PC-9 (cell line): ENCODE measurements around the gene PROS1. TPM values are rescaled to one million over a fixed set of nuclear protein-coding genes. Genes with fewer than 3 reads are reported as not detected.

Experiments
- Bru-seq: library from RNA; stranded (reverse); fragments of 400-500 nt; gene quantifications from one replicate; lab custom pipeline; 2021; lab: Mats Ljungman, UMichigan
- BruChase-seq, 2 experiments: library from RNA; stranded (reverse); fragments of 400-500 nt; gene quantifications; one replicate each; lab custom pipeline; 2021; lab: Mats Ljungman, UMichigan
- BruUV-seq: library from RNA; stranded (reverse); fragments of 400-500 nt; replicated peaks from 2 replicates; lab custom pipeline; 2021; lab: Mats Ljungman, UMichigan
- CTCF ChIA-PET: fragments of 300-600 bp; sonication (Branson Sonifier 250); formaldehyde crosslinking; loops from one replicate; lab custom pipeline; 2022; ENCODE audit warnings: antibody characterized with exemption; lab: Charles Lee
- POLR2A ChIA-PET: fragments of 300-600 bp; sonication (Branson Sonifier 250); formaldehyde crosslinking; loops from one replicate; lab custom pipeline; 2022; ENCODE audit warnings: antibody characterized with exemption; ENCODE audit not compliant: unreplicated experiment; lab: Charles Lee
- DNase-seq, 2 experiments: peaks; one replicate each; pipeline versions ENCODE4 v3.0.0 to v3.0.0-alpha.2; 2015 to 2022; ENCODE audit warnings: mixed read lengths in 1 of 2
- H2AFZ ChIP-seq: fragments of 200-600 bp; sonication (generic); 2 replicates; pipeline ENCODE4 v1.8.1; 2017; ENCODE audit warnings: antibody characterized with exemption
- H3F3A ChIP-seq: fragments of 200-600 bp; sonication (generic); 2 replicates; pipeline ENCODE4 v1.8.1; 2017; ENCODE audit warnings: antibody characterized with exemption, mild to moderate bottlenecking, low read depth; ENCODE audit not compliant: insufficient read depth
- H3K27ac ChIP-seq: fragments of 200-600 bp; sonication (generic); 2 replicates; pipeline ENCODE4 v1.6.1; 2016; ENCODE audit warnings: mixed run types
- H3K27me3 ChIP-seq: fragments of 200-600 bp; sonication (generic); 2 replicates; pipeline ENCODE4 v1.6.1; 2016; ENCODE audit warnings: low read depth, mixed run types; ENCODE audit not compliant: insufficient read depth
- H3K36me3 ChIP-seq: fragments of 200-600 bp; sonication (generic); 2 replicates; pipeline ENCODE4 v1.6.1; 2016; ENCODE audit warnings: low read depth, mixed run types
- H3K4me1 ChIP-seq: fragments of 200-600 bp; sonication (generic); replicated peaks from 2 replicates; pipeline ENCODE4 v1.6.1; 2016; ENCODE audit warnings: mixed run types; ENCODE audit not compliant: insufficient read depth
- H3K4me2 ChIP-seq: fragments of 200-600 bp; sonication (generic); 2 replicates; pipeline ENCODE4 v1.6.1; 2017; ENCODE audit warnings: mixed run types
- H3K4me3 ChIP-seq: fragments of 200-600 bp; sonication (generic); 2 replicates; pipeline ENCODE4 v1.6.1; 2016; ENCODE audit warnings: mixed run types
- H3K79me2 ChIP-seq: fragments of 200-600 bp; sonication (generic); 2 replicates; pipeline ENCODE4 v1.6.1; 2017; ENCODE audit warnings: low read depth, mixed run types
- H3K9me2 ChIP-seq: fragments of 200-600 bp; sonication (generic); 2 replicates; pipeline ENCODE4 v1.8.1; 2017; ENCODE audit warnings: mild to moderate bottlenecking; ENCODE audit not compliant: insufficient read depth
- H3K9me3 ChIP-seq: fragments of 200-600 bp; sonication (generic); 2 replicates; pipeline ENCODE4 v1.8.1; 2016; ENCODE audit warnings: low read depth; ENCODE audit not compliant: insufficient read depth
- H4K20me1 ChIP-seq: fragments of 200-600 bp; sonication (generic); 2 replicates; pipeline ENCODE4 v1.8.1; 2017; ENCODE audit not compliant: insufficient read depth
- CTCF ChIP-seq: fragments of 200-600 bp; sonication (generic); conservative IDR thresholded peaks from 2 replicates; pipeline ENCODE4 v1.6.1; 2017; ENCODE audit warnings: mixed run types, antibody characterized with exemption, mild to moderate bottlenecking, moderate library complexity
- EZH2 ChIP-seq: fragments of 200-600 bp; sonication (generic); IDR thresholded peaks from 2 replicates; pipeline ENCODE4 v1.8.0; 2017; ENCODE audit warnings: antibody characterized with exemption, low read depth
- intact Hi-C: fragments of 100-400 bp; cut with micrococcal nuclease; formaldehyde crosslinking; loops from one replicate; pipeline ENCODE4 v1.10.0; 2022; ENCODE audit not compliant: unreplicated experiment
- long read RNA-seq: library from polyadenylated mRNA; stranded (forward); transcript quantifications from one replicate; pipeline ENCODE4 v2.0.0, GENCODE V29; 2022
- total RNA-seq: library from RNA; stranded (reverse); gene quantifications from 2 replicates; pipeline ENCODE4 v1.2.3, GENCODE V29; 2021

Gene PROS1
- 0.25 and 0.57 TPM in 2 replicates for total RNA-seq
- Bru-seq, nascent RNA = percentile 15 among the genes with signal in this experiment
- BruChase-seq, experiment 1, labeled RNA remaining after a 2-hour chase = percentile 23 among the genes with signal in this experiment
- percentile 12 among the genes with signal in this experiment for BruChase-seq, experiment 2, labeled RNA remaining after a 6-hour chase
- long read RNA-seq, partial matches to known transcripts = 0 of 3 reads
- long read RNA-seq, other reads (novel, unspliced or antisense) = 2 of 3 reads

GRCh38 chr3:93973131-93974126 is at the start of gene PROS1:
PROS1 (minus strand) TSS chr3:93973896; CDS start chr3:93973749, 147 bp downstream.
- Histone ChIP-seq H4K20me1 (no peaks in the 10 kb centered on the region), H3K4me2 (peak within 1 kb of the TSS; percentile 93), H3K4me3 (peak within 1 kb of the TSS; percentile 60), H3K27me3 (no peaks in the 10 kb centered on the region), H3K9me3 (no peaks in the 10 kb centered on the region), H3K79me2 (no peaks in the 10 kb centered on the region), H3F3A (peaks cover 7% of the 10 kb centered on the region; the same call in 1 of the 2 replicates), H3K4me1 (peaks cover 5% of the 10 kb centered on the region; the same call in 1 of the 2 replicates), H3K36me3 (no peaks in the 10 kb centered on the region), H3K27ac (no peak within 1 kb of the TSS), H2AFZ (peak within 1 kb of the TSS; percentile 92), H3K9me2 (no peaks in the 10 kb centered on the region)
- ChIA-PET POLR2A (interaction anchor here (0.6 kb wide), 1 partner anchor 55 kb away, joined by 3 read pairs; the partner anchor contains the start of gene STX19), CTCF (no interaction called here)
- intact Hi-C loops = no loop called here
- no TSS peak for BruUV-seq
- DNase-seq = peak; percentile 42 to 55
- no peak for TF ChIP-seq EZH2
- no peak for TF ChIP-seq CTCF

- no peaks in the 10 kb centered on the region for H3K36me3 ChIP-seq
- no peak overlapping the region for H3K4me2 ChIP-seq
- no peak for TF ChIP-seq CTCF
- TF ChIP-seq EZH2 = no peak
- no peaks in the 10 kb centered on the region for H4K20me1 ChIP-seq
- no peak overlapping the region for H3K27ac ChIP-seq
- ChIA-PET CTCF (interaction anchor here (0.5 kb wide), 1 partner anchor 16 kb away, joined by 4 read pairs; no protein-coding TSS in a partner anchor), POLR2A (no interaction called here)
- DNase-seq = no peak
- no peak overlapping the region for H3K4me3 ChIP-seq
- no peaks in the 10 kb centered on the region for H3K4me1 ChIP-seq
- H3K79me2 ChIP-seq = no peaks in the 10 kb centered on the region
- intact Hi-C loops = no loop called here
- H3K9me3 ChIP-seq = no peaks in the 10 kb centered on the region
- no TSS peak for BruUV-seq
- no peaks in the 10 kb centered on the region for H3K27me3 ChIP-seq
- H3F3A ChIP-seq = no peaks in the 10 kb centered on the region; the same call in 1 of the 2 replicates
- H3K9me2 ChIP-seq = no peaks in the 10 kb centered on the region
- H2AFZ ChIP-seq = no peak overlapping the region
These were observed 46.6 kb upstream of the PROS1 start for GRCh38 chr3:94020293-94020692.

GRCh38 chr3:94019659-94020058 is 46.0 kb upstream of the PROS1 start:
- no peak for TF ChIP-seq CTCF
- no peak for TF ChIP-seq EZH2
- CTCF ChIA-PET = no interaction called here

More at GRCh38 chr3:94019659-94020058, 46.0 kb upstream of the PROS1 start:
- Histone ChIP-seq H3K79me2 (no peaks in the 10 kb centered on the region), H3K9me3 (no peaks in the 10 kb centered on the region), H3K9me2 (no peaks in the 10 kb centered on the region), H3K4me1 (no peaks in the 10 kb centered on the region), H3K27ac (no peak overlapping the region), H3K4me2 (no peak overlapping the region), H3F3A (no peaks in the 10 kb centered on the region; the same call in 1 of the 2 replicates), H3K4me3 (no peak overlapping the region), H3K27me3 (no peaks in the 10 kb centered on the region), H4K20me1 (no peaks in the 10 kb centered on the region), H3K36me3 (no peaks in the 10 kb centered on the region), H2AFZ (no peak overlapping the region)
- POLR2A ChIA-PET = no interaction called here
- BruUV-seq = no TSS peak
- DNase-seq = no peak
- intact Hi-C loops = no loop called here
